IMR-90 (cell line): ENCODE results near the gene VPS54. TPM values are rescaled to one million over a fixed set of nuclear protein-coding genes. Genes with fewer than 3 reads are reported as not detected.

Experiments
- ATAC-seq: fragments of 200-7000 bp; cut with Tn5 transposase; 2 replicates; pipeline ENCODE4 v1.9.1; 2020; ENCODE audit warnings: low read depth, mild to moderate bottlenecking, moderate library complexity
- BruUV-seq: library from RNA; stranded (reverse); fragments of 400-500 nt; replicated peaks from 2 replicates; lab custom pipeline; 2021; lab: Mats Ljungman, UMichigan
- CTCF ChIA-PET: fragments of 300-600 bp; formaldehyde crosslinking; extraction: SDS; loops from one replicate; lab custom pipeline; 2021; ENCODE audit warnings: antibody characterized with exemption; lab: Yijun Ruan, JAX
- POLR2A ChIA-PET: fragments of 300-600 bp; sonication (Branson Sonifier 250); formaldehyde crosslinking; loops from one replicate; lab custom pipeline; 2022; ENCODE audit warnings: antibody characterized with exemption; ENCODE audit not compliant: unreplicated experiment; lab: Charles Lee
- DNase-seq: peaks from one replicate; pipeline ENCODE4 v3.0.0; 2013
- H2AFZ ChIP-seq: replicated peaks from 2 replicates; pipeline ENCODE3; 2013; ENCODE audit warnings: low read length, mild to moderate bottlenecking; ENCODE audit not compliant: poor library complexity
- H2AK5ac ChIP-seq: 2 replicates; pipeline ENCODE4 v1.6.1; 2013; ENCODE audit warnings: low read depth, low read length, inconsistent platforms
- H2AK9ac ChIP-seq: replicated peaks from 2 replicates; pipeline ENCODE3; 2013; ENCODE audit warnings: mild to moderate bottlenecking, low read depth, low read length, moderate library complexity; ENCODE audit not compliant: poor library complexity
- H2BK120ac ChIP-seq: 2 replicates; pipeline ENCODE4 v1.6.1; 2013; ENCODE audit warnings: low read depth, low read length, inconsistent platforms
- H2BK15ac ChIP-seq: 3 replicates; pipeline ENCODE4 v1.6.1; 2013; ENCODE audit warnings: low read depth, low read length, inconsistent platforms
- H2BK20ac ChIP-seq: 2 replicates; pipeline ENCODE4 v1.6.1; 2013; ENCODE audit warnings: low read depth, mild to moderate bottlenecking, inconsistent platforms, low read length, moderate library complexity
- H2BK5ac ChIP-seq: 2 replicates; pipeline ENCODE4 v1.6.1; 2013; ENCODE audit warnings: mild to moderate bottlenecking, low read depth, low read length, inconsistent platforms; ENCODE audit not compliant: poor library complexity, severe bottlenecking
- H3K14ac ChIP-seq: replicated peaks from 2 replicates; pipeline ENCODE4 v1.6.1; 2013; ENCODE audit warnings: low read depth, low read length, inconsistent platforms
- H3K18ac ChIP-seq: 2 replicates; pipeline ENCODE4 v1.6.1; 2013; ENCODE audit warnings: low read depth, low read length, control low read depth
- H3K23ac ChIP-seq: 2 replicates; pipeline ENCODE4 v1.6.1; 2013; ENCODE audit warnings: low read depth, low read length, inconsistent platforms
- H3K27ac ChIP-seq: 2 replicates; pipeline ENCODE4 v1.5.1; 2013; ENCODE audit warnings: mild to moderate bottlenecking, control low read depth, low read length; ENCODE audit not compliant: insufficient read depth
- H3K27me3 ChIP-seq: 2 replicates; pipeline ENCODE4 v1.6.1; 2013; ENCODE audit warnings: low read length; ENCODE audit not compliant: control insufficient read depth, insufficient read depth
- H3K36me3 ChIP-seq: 2 replicates; pipeline ENCODE4 v1.6.1; 2013; ENCODE audit warnings: low read length, mixed read lengths; ENCODE audit not compliant: control insufficient read depth, insufficient read depth
- H3K4ac ChIP-seq: 2 replicates; pipeline ENCODE4 v1.6.1; 2013; ENCODE audit warnings: low read depth, low read length, inconsistent platforms
- H3K4me1 ChIP-seq: 2 replicates; pipeline ENCODE4 v1.6.1; 2013; ENCODE audit warnings: low read length, mixed read lengths; ENCODE audit not compliant: control insufficient read depth, insufficient read depth
- H3K4me2 ChIP-seq: 2 replicates; pipeline ENCODE4 v1.6.1; 2013; ENCODE audit warnings: low read depth, mild to moderate bottlenecking, control low read depth, low read length, moderate library complexity
- H3K4me3 ChIP-seq: 2 replicates; pipeline ENCODE4 v1.5.1; 2013; ENCODE audit warnings: low read depth, mild to moderate bottlenecking, control low read depth, low read length, moderate library complexity; ENCODE audit not compliant: insufficient read depth
- H3K56ac ChIP-seq: 2 replicates; pipeline ENCODE4 v1.6.1; 2013; ENCODE audit warnings: low read length, inconsistent platforms; ENCODE audit not compliant: insufficient read depth; ENCODE audit errors: extremely low read depth
- H3K79me1 ChIP-seq, 2 experiments: 2 replicates each; pipeline ENCODE4 v1.6.1; 2013; ENCODE audit warnings: low read length in 2 of 2, inconsistent platforms in 1 of 2, low read depth in 1 of 2
- H3K9ac ChIP-seq: 2 replicates; pipeline ENCODE4 v1.6.1; 2013; ENCODE audit warnings: low read depth, low read length, control low read depth
- H3K9me1 ChIP-seq: 2 replicates; pipeline ENCODE4 v1.6.1; 2013; ENCODE audit warnings: low read length, inconsistent platforms; ENCODE audit not compliant: insufficient read depth
- H3K9me3 ChIP-seq: 2 replicates; pipeline ENCODE4 v1.6.1; 2013; ENCODE audit warnings: low read length; ENCODE audit not compliant: control insufficient read depth, insufficient read depth
- H4K20me1 ChIP-seq: 2 replicates; pipeline ENCODE4 v1.6.1; 2013; ENCODE audit warnings: low read length, inconsistent platforms; ENCODE audit not compliant: insufficient read depth
- H4K5ac ChIP-seq: 2 replicates; pipeline ENCODE4 v1.6.1; 2013; ENCODE audit warnings: mild to moderate bottlenecking, low read depth, low read length, control low read depth
- H4K8ac ChIP-seq, 2 experiments: 2 replicates each; pipeline ENCODE4 v1.6.1; 2013; ENCODE audit warnings: low read depth in 2 of 2, low read length in 2 of 2, control low read depth in 1 of 2, inconsistent platforms in 1 of 2
- H4K91ac ChIP-seq: 2 replicates; pipeline ENCODE4 v1.6.1; 2013; ENCODE audit warnings: low read depth, low read length, inconsistent platforms; ENCODE audit not compliant: insufficient read depth
- BHLHE40 ChIP-seq: fragments of 150-350 bp; IDR thresholded peaks from 2 replicates; pipeline ENCODE4 v1.6.1; 2016; ENCODE audit warnings: mild to moderate bottlenecking, low read depth, low read length
- CEBPB ChIP-seq: IDR thresholded peaks from 2 replicates; pipeline ENCODE4 v1.6.1; 2012; ENCODE audit warnings: low read depth, low read length, improper control_type of control experiment
- CTCF ChIP-seq: conservative IDR thresholded peaks from 2 replicates; pipeline ENCODE4 v1.5.1; 2012; ENCODE audit warnings: mild to moderate bottlenecking, low read depth, low read length, improper control_type of control experiment
- FOS ChIP-seq: fragments of 150-350 bp; IDR thresholded peaks from 2 replicates; pipeline ENCODE4 v1.6.1; 2016; ENCODE audit warnings: low read depth, low read length
- MXI1 ChIP-seq: IDR thresholded peaks from 2 replicates; pipeline ENCODE4 v1.6.1; 2012; ENCODE audit warnings: low read depth, mild to moderate bottlenecking, low read length, moderate library complexity, borderline replicate concordance
- RAD21 ChIP-seq: IDR thresholded peaks from 2 replicates; pipeline ENCODE4 v1.6.1; 2012; ENCODE audit warnings: low read length, improper control_type of control experiment
- RCOR1 ChIP-seq: IDR thresholded peaks from 2 replicates; pipeline ENCODE4 v1.6.1; 2012; ENCODE audit warnings: mild to moderate bottlenecking, low read length, improper control_type of control experiment; ENCODE audit not compliant: insufficient replicate concordance
- RFX5 ChIP-seq: IDR thresholded peaks from 2 replicates; pipeline ENCODE4 v1.8.0; 2012; ENCODE audit warnings: low read depth, mild to moderate bottlenecking, low read length, moderate library complexity
- USF2 ChIP-seq: fragments of 150-350 bp; IDR thresholded peaks from 2 replicates; pipeline ENCODE4 v1.6.1; 2017; ENCODE audit warnings: mild to moderate bottlenecking, antibody characterized with exemption, low read length, low read depth
- WGBS, 2 experiments: methylation state at CpG; one replicate each; pipeline versions ENCODE4 v1.1.5 to v1.1.7; 2013; ENCODE audit warnings: missing lambda C conversion rate in 2 of 2; ENCODE audit not compliant: insufficient read length in 1 of 2; ENCODE audit errors: extremely low coverage in 2 of 2; 5-methylcytosine and 5-hydroxymethylcytosine counted together
- dilution Hi-C: fragments of 300-500 bp; cut with HindIII; formaldehyde crosslinking; loops from one replicate; pipeline ENCODE4 v1.14.3; 2018; ENCODE audit warnings: low sequenced_read_pairs; ENCODE audit not compliant: unreplicated experiment
- in situ Hi-C: fragments of 300-500 bp; cut with MboI; formaldehyde crosslinking; loops from 3 replicates; pipeline ENCODE4 v1.14.3; 2019; ENCODE audit warnings: low sequenced_read_pairs, inconsistent platforms, mixed read lengths
- intact Hi-C: fragments of 100-400 bp; cut with micrococcal nuclease; formaldehyde crosslinking; loops from 2 replicates; pipeline ENCODE4 v1.10.0; 2022
- polyA plus RNA-seq, 3 experiments: library from polyadenylated mRNA; depleted of rRNA; stranded (reverse); fragments of >200 nt; gene quantifications; 2 replicates each; pipeline ENCODE4 v1.2.3, GENCODE V29; 2012; ENCODE audit warnings: low replicate concordance in 1 of 3
- total RNA-seq: library from RNA; depleted of rRNA; stranded (reverse); fragments of >200 nt; gene quantifications from 2 replicates; pipeline ENCODE4 v1.2.3, GENCODE V29; 2012
- TF ChIP-seq, protein P1 (sequence below): fragments of 150-350 bp; IDR thresholded peaks from 2 replicates; pipeline ENCODE4 v1.6.1; 2016; ENCODE audit warnings: low read depth, mild to moderate bottlenecking, low read length, moderate library complexity, borderline replicate concordance

The VPS54 gene
- total and polyA plus RNA-seq, 2 of the 4 experiments (the other 2 are of a cell fraction) = 7.1 to 18.1 TPM

DNA sequence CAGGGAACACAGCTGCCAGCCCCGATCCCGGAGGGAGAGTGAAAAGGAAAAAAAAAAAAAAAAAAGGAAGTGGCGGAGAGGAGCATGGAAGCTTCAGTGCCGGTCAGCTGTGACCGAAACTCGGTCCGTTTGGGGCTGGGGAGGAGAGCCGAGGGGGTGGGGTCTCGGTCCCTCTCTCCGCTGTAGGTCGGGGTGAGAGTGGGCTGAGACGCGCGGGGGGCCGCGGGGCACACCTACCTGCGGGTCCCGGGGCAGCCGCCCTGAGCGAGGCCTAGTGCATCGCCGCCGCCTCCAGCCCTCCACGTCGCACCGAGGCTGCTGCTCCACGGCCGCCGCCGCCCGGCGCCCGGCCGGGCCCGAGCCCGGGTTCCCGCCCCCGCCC is 536 bp downstream of the VPS54 start:
- Histone ChIP-seq H2AK5ac (no peak overlapping the region), H3K9me3 (no peaks in the 10 kb centered on the region), H3K56ac (peak overlapping the region; percentile 89; the same call in 1 of the 2 replicates), H3K36me3 (no peaks in the 10 kb centered on the region), H2BK20ac (no peak overlapping the region), H3K4me3 (peak overlapping the region; percentile 76), H4K20me1 (peaks cover 14% of the 10 kb centered on the region; the same call in 1 of the 2 replicates), H3K4ac (peak overlapping the region; percentile 76), H4K8ac (peak overlapping the region; percentile 81 to 100; a peak in 3 of 4 replicates), H3K27ac (peak overlapping the region; percentile 99), H3K9ac (peak overlapping the region; percentile 91), H3K4me1 (peaks cover 7% of the 10 kb centered on the region), H3K23ac (peak overlapping the region; percentile 84), H3K4me2 (peak overlapping the region; percentile 91), H3K79me1 (peaks cover 3 to 25% of the 10 kb centered on the region in 2 experiments; a peak in 2 of 4 replicates), H2BK5ac (peak overlapping the region; percentile 90), H4K91ac (no peak overlapping the region; the same call in 1 of the 2 replicates), H3K14ac (peak overlapping the region; percentile 71; the same call in 1 of the 2 replicates), H2BK15ac (no peak overlapping the region), H3K27me3 (no peaks in the 10 kb centered on the region), H3K9me1 (no peaks in the 10 kb centered on the region; the same call in 1 of the 2 replicates), H2AK9ac (peak overlapping the region; percentile 94), H4K5ac (peak overlapping the region; percentile 4; the same call in 1 of the 2 replicates), H2AFZ (peak overlapping the region; percentile 96), H3K18ac (peak overlapping the region; percentile 71), H2BK120ac (peak overlapping the region; percentile 42; the same call in 1 of the 2 replicates)
- dilution Hi-C loops = no loop called here
- ATAC-seq = peak; percentile 59
- in situ Hi-C loops = no loop called here
- WGBS, 2 experiments = 0% methylated on average over 16 of the region's 38 CpGs; no CpG with 5 or more reads in 1 of the 2 experiments
- BruUV-seq = no TSS peak
- ChIA-PET CTCF (interaction anchor here (0.6 kb wide), 1 partner anchor 408 kb away, joined by 5 read pairs; no protein-coding TSS in a partner anchor), POLR2A (no interaction called here)
- TF ChIP-seq CTCF (no peak), FOS (no peak), RCOR1 (no peak), MXI1 (no peak), BHLHE40 (no peak), CEBPB (no peak), USF2 (no peak), RAD21 (no peak), RFX5 (no peak)
- TF ChIP-seq, protein P1, sequence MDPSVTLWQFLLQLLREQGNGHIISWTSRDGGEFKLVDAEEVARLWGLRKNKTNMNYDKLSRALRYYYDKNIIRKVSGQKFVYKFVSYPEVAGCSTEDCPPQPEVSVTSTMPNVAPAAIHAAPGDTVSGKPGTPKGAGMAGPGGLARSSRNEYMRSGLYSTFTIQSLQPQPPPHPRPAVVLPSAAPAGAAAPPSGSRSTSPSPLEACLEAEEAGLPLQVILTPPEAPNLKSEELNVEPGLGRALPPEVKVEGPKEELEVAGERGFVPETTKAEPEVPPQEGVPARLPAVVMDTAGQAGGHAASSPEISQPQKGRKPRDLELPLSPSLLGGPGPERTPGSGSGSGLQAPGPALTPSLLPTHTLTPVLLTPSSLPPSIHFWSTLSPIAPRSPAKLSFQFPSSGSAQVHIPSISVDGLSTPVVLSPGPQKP = no peak
- peak; percentile 38 for DNase-seq
- intact Hi-C loops = loop anchor here (5.0 kb wide), 1 partner anchor 321 kb away; no protein-coding TSS in a partner anchor
